ENCODE results near the gene CGREF1.

GRCh38 chr2:27065128-27065527 is 53.8 kb downstream of the CGREF1 start:
- no peak for TF ChIP-seq EZH2 (IDR thresholded peaks at IDR 0.05; ENCODE audit: borderline replicate concordance, low read length)
- TF ChIP-seq, protein P1, sequence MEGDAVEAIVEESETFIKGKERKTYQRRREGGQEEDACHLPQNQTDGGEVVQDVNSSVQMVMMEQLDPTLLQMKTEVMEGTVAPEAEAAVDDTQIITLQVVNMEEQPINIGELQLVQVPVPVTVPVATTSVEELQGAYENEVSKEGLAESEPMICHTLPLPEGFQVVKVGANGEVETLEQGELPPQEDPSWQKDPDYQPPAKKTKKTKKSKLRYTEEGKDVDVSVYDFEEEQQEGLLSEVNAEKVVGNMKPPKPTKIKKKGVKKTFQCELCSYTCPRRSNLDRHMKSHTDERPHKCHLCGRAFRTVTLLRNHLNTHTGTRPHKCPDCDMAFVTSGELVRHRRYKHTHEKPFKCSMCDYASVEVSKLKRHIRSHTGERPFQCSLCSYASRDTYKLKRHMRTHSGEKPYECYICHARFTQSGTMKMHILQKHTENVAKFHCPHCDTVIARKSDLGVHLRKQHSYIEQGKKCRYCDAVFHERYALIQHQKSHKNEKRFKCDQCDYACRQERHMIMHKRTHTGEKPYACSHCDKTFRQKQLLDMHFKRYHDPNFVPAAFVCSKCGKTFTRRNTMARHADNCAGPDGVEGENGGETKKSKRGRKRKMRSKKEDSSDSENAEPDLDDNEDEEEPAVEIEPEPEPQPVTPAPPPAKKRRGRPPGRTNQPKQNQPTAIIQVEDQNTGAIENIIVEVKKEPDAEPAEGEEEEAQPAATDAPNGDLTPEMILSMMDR (conservative IDR thresholded peaks at IDR 0.05 in 1 of 2, IDR thresholded peaks at IDR 0.05 in 1 of 2; ENCODE audit: extremely low read depth in 1 of 2, insufficient read depth in 1 of 2, low read depth in 1 of 2, low read length in 2 of 2), result no peak

Measured in mammary epithelial cell (primary cell).